LNCAP (cell line): ENCODE results near the gene HNRNPC.

Experiments
- TF ChIP-seq, protein P1 (sequence below): fragments of 450-650 bp; IDR thresholded peaks from 2 replicates; pipeline ENCODE4 v1.5.1; 2017; ENCODE audit warnings: mild to moderate bottlenecking

Gene HNRNPC

DNA sequence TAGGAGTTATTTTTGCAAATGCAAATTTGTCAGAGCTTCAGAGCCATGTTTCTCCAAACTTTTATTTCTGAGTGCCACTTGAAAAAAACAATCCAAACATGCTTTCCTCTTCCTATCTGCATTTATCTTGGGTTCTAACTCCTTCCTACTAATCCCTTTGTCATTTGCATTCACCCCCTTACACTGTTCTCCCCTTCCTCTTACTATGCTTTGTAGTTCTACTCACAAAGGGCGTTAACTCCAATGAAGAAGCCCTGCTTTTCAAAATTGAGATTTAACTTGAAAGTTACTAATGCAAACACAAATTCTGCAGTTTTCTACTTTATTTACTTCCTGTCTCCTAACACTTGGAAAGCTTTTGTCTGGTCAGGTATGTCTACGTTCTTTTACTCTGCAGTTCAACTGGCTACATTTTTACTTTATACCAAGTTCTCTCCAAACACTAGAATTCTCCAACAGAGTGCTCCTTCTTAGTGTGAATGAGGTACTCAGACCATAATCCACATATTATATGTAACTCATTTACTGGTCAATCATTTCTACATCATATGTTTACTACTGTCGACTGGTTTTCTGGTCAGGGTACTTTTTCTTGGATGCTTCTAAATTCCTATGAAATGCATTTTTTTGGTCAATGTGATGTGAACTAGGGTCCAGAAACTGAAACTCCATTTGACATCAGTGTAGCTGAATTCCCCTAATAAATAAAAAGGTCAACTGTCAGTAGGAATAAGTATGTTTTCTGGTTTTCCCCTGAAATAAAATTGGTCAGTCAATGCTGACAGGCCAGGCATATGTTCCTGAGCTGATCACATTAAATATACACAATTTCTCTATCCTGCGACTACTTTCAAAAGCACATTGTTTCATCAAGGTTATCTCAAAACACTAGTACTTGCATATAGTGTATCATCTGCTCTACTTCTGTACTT is 62.2 kb downstream of the HNRNPC start:
- TF ChIP-seq, protein P1, sequence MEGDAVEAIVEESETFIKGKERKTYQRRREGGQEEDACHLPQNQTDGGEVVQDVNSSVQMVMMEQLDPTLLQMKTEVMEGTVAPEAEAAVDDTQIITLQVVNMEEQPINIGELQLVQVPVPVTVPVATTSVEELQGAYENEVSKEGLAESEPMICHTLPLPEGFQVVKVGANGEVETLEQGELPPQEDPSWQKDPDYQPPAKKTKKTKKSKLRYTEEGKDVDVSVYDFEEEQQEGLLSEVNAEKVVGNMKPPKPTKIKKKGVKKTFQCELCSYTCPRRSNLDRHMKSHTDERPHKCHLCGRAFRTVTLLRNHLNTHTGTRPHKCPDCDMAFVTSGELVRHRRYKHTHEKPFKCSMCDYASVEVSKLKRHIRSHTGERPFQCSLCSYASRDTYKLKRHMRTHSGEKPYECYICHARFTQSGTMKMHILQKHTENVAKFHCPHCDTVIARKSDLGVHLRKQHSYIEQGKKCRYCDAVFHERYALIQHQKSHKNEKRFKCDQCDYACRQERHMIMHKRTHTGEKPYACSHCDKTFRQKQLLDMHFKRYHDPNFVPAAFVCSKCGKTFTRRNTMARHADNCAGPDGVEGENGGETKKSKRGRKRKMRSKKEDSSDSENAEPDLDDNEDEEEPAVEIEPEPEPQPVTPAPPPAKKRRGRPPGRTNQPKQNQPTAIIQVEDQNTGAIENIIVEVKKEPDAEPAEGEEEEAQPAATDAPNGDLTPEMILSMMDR: no peak

DNA sequence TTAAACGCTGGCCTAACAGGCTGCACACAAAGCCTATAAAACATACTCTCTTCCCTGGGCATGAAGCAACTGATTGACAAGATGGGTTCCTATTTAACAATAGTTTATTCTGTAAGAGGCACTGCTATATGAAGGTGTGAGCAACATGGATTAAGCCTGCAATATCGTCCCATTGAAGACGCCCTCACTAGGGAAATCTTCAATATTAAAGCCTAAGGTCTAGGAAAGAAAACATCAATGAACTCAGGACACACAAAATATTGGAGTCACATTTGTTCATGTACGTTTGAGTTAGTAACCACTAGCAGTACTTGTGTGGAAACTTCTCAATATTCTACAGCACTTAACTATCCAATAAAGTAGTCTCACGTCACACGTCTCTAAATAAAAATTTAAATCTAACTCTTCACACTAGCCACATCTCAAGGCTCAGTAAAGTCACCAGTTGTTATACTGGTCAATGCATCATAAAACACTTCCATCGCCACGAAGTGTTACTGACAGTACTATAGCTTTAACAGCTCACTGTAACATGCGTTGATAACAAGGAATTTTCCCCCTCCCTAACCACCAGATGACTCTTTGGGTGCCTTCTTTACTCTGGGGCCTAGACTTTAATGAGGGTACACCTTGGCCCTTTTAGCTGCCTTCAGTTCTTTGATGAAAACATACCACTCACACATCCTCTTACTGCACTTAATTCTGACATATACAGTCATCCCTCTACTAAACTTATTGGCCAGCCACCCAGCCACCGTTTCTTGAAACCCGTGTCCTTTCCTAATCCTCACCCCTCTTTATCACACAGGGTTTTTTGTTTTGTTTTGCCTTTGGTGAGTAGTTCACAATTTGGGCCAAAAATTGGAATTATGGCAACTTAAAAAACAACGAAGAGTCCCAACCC is 63.3 kb downstream of the HNRNPC start:
- TF ChIP-seq, protein P1: no peak

DNA sequence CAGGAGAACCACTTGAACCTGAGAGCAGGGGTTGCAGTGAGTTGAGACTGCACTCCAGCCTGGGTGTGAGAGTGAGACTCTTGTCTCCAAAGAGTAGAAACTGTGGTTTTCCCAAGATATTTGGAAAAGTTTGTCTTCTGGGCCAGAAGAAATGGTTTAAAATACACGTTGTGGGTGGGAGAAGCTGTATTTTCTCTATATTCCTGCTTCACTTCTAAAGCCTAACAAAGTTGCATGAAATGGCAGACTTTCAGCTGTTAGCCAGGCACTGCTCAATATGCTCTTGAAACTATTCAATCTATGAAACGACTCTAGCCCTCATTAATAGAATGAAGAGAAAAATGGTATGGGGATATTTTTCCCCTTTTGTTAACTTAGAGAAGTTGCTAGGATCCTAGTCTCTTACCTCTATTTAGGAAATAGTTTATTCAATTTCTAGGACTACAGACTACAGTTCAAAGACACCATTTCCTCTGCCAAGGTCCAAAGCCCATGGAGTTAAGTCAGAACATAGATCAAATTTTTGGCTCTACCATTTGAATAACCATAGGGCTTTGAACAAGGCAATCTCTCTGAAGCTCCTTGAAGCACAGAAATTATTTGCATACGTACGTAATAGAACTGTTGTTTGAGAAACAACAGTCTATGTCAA is 64.1 kb downstream of the HNRNPC start:
- TF ChIP-seq, protein P1: no peak

DNA sequence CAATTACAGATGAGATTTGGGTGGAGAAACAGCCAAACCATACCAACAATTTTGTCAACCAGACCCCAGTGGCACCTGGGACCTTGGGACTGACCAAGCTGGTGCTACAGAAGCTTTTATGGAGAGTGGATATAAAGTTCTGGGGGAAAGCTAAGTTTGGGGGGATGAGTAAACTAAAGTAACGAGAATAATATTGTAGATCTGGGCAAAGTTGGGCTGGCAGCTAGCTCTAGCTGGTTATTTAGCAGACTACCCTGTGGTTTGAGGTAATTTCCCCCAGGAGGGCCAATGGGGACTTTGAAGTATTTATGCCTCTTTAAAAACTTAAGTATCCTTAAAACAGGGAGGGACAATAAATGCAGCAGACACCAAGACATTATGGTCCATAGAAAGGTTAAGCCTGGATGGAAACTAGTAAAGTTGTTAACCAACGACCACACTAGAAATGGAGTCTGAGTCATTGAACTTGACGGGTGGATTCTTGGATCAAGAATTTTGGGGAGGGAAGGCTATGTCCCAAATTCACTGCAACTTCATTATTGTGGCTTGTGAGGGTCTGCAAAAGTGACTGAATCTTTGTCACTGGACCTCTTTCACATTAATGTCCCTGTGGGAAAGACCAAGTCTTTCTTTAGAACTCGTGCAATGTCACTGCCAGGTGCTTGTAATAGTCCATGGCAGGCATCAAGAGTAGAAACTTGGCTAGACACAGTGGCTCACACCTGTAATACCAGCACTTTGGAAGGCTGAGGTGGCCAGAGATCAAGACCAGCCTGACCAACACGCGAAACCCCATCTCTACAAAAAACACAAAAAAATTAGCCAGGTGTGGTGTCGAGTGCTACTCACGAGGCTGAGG is 64.8 kb downstream of the HNRNPC start:
- TF ChIP-seq, protein P1: no peak

DNA sequence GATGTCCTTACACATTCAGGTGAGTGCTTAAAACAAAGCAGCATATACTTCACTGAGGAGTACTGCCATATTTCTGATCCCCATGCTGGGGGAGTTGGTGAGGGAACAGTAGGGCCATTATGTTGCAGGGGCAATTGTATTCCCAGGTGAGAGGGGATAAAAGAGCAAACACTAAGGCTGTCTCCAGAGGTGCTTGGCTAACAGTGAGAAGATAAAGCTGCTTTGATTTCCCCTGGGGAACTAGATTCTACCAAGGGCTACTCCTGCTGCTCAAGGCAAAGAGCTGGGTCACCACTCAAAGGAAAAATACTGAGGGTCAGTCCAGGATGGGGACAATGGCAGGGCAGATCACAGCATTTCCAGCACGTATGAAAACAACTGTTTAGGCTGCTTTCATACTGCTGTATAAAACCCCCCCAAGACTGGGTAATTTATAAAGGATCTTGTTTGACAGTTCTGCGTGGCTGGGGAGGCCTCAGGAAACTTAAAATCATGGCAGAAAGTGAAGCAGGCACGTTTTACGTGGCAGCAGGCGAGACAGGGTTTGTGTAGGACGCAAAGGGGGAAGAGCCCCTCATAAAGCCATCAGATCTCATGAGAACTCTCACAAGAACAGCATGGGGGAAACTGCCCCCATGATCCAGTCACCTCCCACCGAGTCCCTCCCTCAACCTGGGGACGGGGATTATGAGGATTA is 65.6 kb downstream of the HNRNPC start:
- TF ChIP-seq, protein P1: no peak

DNA sequence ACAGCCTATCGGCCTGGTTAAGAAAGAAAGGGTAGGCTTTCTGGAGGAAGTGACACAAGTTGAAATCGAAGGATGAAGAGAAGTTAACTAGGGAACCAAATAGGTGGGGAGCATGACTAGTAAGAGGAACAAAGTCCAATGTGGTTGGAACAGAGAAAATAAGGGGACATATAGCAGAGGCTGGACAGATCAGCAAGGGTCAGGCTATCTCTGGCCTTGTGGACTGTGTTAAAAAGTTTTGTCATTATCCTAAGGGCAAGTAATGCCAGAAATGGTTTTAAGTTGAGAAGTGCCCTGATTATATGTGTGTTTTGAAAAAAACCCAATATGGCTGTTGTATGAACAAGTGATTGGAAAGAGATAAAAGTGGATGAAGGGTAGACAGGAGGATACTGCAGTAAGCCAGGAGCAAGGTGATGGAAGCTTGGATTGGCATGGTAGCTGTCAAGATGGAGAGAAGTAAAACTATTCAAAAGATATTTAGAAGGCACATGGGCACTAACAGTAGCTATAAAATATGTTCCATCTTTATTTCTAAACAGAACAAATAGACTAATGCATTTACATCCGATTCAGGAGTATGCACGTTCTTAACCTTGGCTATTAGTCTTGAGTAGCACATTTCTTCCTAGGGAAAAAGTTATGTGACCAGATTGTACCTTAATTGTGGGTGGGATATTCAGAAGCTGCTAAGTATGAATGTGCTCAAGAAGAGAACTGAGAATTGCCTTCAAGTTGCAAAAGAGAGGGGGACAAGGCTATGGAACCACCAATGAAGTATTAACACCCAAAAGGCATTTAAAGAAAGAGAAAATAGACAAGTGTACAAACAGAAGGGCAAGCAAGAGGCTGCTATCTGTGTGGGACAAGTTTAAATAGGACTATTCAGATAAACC is 66.5 kb downstream of the HNRNPC start:
- TF ChIP-seq, protein P1: no peak
